Raji (cell line): ENCODE data around the gene UFM1.

Experiments
- POLR2A ChIP-seq: IDR thresholded peaks from 2 replicates; pipeline ENCODE4 v1.6.1; 2011; ENCODE audit warnings: low read depth, low read length, control low read depth; ENCODE audit not compliant: insufficient read depth

Gene UFM1

DNA sequence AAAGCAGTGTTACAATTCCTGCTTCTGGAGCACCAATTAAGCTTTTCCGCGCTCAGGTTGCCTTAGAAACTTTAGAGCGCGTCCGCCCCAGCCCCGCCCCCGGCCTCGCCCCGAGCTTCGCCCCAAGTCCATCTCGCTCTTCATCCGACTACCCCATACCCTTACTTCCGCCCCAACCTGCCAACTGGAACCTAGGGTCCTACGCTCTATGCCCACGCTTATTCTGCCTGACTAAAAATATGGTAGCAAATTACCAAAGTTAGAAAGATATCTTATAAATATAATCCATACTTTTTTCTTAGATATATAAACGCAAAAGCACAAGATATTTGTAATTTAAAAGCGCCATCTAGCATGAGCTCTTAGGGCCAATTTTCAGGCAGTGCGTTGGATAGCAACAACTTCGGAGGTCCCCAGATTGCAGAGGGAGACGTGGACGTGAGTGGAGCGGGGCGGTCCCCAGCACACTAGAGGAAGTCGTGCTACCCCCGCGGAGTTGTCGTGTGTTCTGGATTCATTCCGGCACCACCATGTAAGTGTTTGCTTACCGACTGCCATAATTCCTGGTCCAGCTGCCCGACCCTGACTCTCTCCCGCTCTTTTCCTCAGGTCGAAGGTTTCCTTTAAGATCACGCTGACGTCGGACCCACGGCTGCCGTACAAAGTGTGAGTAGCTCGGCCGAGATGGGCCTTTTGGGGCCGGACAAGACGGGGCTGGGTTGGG lies at the start of gene UFM1:
Gene UFM1, plus strand, starts transcription at position 462 of the 724 bp plus-strand sequence. Its CDS starts 69 bp downstream, at position 531.
- TF ChIP-seq POLR2A, result peak; percentile 70; the same call in 1 of the 2 replicates

DNA sequence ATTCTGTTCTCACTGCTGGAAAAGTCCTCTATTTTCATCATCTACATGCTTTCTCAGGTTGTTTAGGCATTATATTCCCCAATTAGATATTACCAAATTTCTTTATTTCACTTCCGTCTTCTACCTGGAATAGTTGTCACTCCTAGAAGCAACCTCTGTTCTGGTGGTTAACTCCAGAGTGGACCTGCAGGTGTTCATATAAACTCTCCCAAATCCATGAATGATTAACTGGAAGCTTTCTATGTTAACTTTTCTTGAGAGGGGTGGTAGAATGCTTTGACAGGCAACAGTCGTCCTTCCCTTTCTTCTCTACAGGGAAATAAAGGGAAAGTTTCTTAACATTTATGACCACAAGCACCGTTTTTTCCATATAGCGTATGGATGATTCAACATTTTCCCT lies 48.4 kb upstream of the UFM1 start:
- TF ChIP-seq POLR2A, result no peak

DNA sequence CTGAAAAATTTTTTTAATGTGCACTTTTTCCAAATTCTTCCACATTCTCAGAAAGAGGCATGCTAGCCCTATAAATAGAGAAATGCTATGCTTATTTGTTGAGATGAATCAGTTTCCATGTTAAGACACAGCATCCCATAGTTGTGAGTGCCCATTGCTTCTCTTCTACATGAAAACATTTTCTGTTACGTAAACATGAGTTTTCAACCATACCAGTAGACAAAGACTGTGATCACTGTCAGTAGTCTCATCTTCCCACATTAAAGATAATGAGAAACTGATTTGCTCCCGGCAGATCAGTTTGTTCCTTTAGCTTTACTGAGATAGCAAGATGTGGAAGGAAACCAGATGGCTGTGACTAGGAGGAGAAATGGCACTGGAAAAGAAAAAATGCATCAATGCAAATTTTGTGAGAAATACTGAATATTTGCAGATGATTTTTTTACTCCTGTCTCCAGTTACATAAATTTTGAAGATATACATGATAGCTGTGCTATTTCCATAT lies 45.8 kb upstream of the UFM1 start:
- no peak for TF ChIP-seq POLR2A

DNA sequence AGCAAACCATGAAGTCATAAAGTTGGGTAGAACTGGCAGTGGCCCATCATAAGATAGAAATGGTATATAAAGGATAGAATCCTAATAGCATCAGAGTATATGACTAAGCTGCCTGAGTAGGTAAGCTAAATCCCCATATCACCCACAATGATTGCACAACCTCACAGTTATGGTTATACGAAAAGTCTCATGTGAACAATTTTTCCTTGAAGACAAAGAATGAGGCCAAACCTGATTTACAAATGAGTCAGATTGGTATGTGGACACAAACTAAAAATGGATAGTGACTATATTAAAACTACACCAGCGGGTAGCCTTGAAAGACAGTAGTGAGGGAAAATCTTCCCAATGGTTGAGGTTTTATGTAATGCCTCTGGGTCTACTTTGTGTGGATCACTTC lies 40.9 kb upstream of the UFM1 start:
- no peak for TF ChIP-seq POLR2A

DNA sequence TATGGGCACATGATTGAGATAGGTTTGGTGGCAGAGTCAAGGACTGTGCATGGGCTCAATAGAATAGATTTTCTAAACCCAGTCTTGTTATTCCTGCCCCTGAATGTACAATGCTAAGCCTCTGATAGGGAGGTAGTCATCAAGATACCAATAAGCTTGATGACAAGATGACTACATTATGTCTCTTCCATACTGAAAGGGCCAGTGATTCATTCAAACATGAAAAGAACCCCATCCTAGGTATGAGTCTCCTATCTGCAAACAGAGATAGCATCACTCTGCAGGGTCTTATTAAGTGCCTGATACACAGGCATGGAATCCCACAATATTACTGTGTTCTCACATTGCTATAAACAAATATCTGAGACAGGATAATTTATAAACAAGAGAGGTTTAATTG lies 40.3 kb upstream of the UFM1 start:
- no peak for TF ChIP-seq POLR2A

DNA sequence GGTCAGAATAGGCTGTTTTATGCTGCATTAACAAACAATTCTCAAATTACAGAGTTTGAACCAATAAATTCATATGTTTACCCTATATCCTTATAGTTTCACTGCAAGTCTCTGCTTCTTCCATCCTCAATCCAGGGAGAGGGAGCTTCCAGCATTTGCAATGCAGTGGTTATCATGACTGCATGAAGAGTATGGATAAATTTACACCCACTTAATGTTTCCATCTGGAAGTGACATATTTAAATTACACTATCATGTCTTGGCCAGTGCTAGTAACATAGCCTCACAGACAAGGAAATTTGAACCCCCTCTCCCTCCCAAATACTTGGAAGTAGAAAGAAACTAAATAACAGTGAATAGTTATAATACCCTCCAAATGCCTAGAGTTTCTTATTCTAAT lies 33.5 kb upstream of the UFM1 start:
- no peak for TF ChIP-seq POLR2A

DNA sequence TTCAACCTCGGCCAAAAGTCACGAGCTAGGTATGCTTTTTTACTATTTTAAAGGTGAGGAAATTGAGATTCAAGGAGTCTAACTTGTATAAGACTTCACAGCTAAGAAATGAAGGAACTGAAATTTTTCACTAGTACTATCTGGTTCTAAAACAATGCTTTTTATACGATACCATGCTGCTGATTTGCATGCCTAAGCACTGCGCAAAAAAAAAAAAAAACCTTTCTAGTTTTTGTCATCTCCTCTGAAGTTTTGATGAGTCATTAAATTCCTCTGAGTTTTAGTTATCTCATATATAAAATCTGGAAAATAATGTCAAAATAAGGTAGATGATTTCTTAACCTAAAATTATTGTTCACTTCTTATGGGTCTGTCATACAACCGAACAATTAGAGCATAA lies 28.0 kb upstream of the UFM1 start:
- TF ChIP-seq POLR2A, result no peak

DNA sequence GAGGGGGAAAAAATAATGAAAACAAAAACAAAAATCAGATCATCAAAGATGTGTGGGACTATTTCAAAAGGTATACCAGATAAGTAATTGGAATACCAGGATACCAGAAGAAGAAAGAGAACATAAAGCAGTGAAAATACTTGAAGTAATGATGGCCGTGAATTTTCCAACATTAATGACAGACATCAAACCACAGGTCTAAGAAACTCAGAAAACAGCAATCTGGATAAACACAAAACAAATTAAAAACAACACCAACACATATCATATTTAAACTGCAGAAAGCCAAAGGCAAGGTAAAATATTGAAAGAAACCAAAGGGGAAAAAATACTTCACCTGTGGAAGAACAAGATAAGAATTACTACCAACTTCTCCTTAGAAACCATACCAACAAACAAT lies 24.2 kb upstream of the UFM1 start:
- TF ChIP-seq POLR2A, result no peak

DNA sequence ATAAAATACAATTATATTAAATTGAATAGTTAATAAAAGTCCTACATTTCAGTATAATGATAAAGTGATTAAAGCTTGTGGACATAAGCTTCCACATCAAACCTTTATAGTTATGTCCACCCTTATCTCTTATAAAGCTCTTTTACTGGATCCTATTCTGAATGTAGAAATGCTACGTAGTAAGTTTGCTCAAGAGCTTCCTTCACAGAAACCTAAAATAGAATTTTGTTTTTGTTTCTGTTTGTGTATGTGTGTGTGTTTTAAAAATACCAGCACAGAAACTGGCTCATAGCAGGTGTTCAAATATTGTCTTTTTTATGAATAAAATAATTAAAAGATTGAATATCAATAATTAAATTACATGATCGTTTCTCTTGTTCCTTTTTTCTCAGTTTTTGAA lies 21.0 kb upstream of the UFM1 start:
- TF ChIP-seq POLR2A, result no peak

DNA sequence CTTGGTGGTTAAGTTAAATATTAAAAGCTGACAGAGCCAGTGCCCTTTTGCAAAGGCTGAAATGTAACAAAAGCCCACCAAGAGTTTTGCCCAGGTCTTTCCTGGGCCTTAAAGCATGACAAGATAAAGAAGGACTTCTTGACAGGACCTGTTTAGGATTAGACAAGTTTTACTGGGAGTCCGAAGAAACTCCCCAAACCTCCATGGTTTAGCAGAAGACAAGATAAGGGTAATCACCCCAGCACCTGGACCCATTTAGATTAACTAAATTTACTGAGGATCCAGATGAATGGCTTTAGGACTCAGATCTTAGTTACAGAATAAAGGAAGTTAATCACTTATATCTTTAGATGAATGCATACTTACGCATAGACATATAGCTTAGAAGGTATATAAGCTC lies 14.8 kb upstream of the UFM1 start:
- TF ChIP-seq POLR2A, result no peak

DNA sequence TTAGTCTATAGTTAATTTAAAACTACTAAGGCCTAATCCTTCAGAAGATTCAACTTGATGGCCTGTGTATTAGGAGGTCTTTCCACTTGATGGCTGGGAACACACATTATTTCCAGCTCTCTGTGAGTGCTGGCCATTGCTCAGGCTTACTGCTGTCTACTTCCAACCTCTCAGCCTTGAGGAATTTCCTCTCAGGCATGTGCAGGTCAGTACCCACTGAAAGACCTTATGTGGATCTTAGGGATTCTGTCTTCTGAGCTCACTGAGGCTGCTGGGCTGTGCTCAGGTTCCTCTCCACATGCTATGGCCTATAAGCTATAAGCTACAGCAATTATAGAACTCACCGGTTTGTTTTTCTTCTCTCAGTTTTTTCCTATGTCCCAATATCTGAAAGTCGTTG lies 11.6 kb upstream of the UFM1 start:
- TF ChIP-seq POLR2A, result no peak

DNA sequence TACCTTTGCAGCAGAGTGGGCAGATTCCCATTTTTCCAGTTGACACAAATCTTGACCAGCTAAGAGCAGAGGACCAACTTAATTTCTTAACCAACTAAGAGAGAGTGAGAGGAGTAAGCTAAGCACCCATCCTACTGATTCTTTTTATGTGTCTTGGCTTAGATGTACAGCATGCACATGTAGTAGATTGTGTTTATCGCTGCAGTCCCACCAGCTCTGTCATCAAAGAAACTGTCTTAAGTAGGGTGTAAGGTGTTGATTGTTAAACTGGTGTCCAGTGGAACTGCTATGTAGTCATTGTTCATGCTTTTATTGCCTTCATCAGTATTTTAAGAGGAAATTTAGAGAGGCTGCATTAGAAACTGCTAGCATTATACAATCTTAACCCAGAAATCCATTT lies 9.0 kb upstream of the UFM1 start:
- TF ChIP-seq POLR2A, result no peak

DNA sequence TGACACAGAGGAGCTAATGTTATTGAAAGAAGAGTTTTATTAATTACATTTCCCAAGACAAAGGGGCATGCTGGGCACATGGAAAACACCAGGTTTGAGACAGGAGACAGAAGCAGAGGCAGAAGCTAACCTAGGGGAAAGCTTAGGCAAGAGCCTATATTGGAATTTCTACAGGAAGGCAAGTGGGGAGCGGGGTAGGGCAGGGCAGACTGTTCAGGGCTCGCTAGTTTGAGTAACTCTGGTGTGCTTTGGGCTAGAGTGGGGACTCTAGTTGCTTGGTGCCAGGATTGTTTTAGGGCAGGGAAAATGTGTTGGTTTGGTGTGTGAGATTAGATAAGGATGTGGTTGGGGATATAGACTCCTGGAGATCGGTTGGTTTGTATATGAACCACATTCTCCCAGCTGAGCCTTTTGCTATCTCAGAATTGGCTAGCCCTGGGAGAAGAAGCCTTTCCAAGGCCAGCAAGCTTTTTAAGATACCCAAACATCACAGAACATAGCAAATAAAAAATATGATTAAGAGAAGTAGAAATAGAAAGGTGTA lies 8.4 kb upstream of the UFM1 start:
- no peak for TF ChIP-seq POLR2A

DNA sequence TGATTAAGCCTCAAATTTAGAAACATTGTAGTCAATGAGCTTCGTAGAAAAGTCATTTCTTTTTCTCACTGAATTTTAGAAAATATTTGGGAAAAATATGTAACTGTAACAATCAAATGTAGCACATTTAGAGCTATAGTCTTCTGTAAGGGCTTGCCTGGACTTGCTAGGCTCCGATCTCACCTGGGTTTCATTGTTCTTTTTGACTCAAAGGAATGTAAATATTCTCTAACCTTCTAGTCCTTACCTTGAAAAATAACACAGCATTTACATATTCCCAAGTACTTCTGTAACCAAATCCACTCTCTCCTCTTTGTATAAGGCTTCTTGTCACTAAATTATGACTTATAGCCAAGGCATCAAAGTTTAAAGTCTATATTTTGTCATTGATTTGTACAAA lies 2.9 kb upstream of the UFM1 start:
- no peak for TF ChIP-seq POLR2A

DNA sequence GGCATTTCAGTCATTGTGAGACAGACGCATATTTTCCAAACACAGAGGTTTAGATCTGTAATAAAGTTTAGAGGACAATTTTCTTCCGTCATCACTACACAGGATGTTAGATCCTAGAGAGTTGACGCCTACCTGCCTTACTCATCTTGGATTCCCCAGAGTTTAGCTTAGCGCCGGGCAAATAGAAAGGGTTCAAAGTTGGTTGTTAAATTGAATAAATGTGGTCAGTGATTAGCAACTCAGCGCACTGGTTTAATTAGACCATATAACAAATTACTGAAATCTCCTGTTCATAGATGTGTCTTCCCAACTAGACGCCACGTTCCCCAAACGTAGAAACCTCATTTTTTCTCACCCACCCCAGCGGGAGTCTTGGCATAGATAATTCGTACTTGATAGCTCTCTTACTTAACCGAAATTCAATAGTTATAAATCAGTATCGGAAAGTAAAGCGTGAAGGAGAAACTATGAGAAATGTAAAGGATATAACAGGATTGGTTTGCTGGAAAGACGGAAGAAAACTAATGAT lies 726 bp upstream of the UFM1 start:
- no peak for TF ChIP-seq POLR2A

DNA sequence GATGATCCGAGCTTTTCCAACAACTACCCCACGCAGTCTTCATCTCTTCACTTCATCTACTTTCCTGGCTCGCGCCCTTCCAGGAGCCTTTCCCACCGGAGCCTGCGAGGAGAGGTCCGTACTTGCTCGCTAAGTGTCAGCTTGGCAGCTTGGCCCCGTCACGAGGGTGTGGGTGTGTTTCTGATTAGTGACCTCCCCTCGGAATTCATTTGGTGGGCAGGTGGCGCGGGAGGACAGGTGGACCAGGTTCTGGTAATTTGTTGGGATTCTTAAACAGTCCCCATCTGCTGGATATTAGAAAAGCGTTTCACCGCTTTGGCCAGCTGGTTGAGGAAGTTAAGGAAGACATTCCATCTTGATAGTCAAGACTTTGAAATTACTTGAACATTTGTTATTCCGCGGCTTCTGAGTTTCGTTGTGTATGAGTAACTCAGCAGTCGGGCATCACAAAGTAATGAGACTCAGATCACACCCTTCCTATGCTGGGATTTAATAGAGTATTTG lies 515 bp downstream of the UFM1 start:
- no peak for TF ChIP-seq POLR2A
